Neural cell (in vitro differentiated cells): Measurements from ENCODE around the gene HOXB5.

Experiments
- CTCF ChIP-seq: fragments of 450-650 bp; IDR thresholded peaks from 2 replicates; pipeline ENCODE4 v1.5.1; 2014; ENCODE audit warnings: antibody characterized with exemption, mild to moderate bottlenecking, moderate library complexity; ENCODE audit not compliant: poor library complexity, severe bottlenecking
- EP300 ChIP-seq: fragments of 450-650 bp; conservative IDR thresholded peaks from 2 replicates; pipeline ENCODE4 v1.6.1; 2014; ENCODE audit warnings: antibody characterized with exemption, mild to moderate bottlenecking, moderate library complexity; ENCODE audit not compliant: poor library complexity, severe bottlenecking
- EZH2 ChIP-seq: fragments of 200-600, 300-800 bp; shearing (Covaris generic), sonication (generic); IDR thresholded peaks from 2 replicates; pipeline ENCODE4 v1.6.1; 2014; ENCODE audit warnings: antibody characterized with exemption, low read length, borderline replicate concordance, mild to moderate bottlenecking; ENCODE audit not compliant: insufficient read depth, poor library complexity, severe bottlenecking
- MXI1 ChIP-seq: fragments of 450-650 bp; conservative IDR thresholded peaks from 2 replicates; pipeline ENCODE4 v1.6.1; 2014; ENCODE audit warnings: antibody characterized with exemption, mild to moderate bottlenecking; ENCODE audit not compliant: poor library complexity, severe bottlenecking
- POLR2AphosphoS5 ChIP-seq: IDR thresholded peaks from 2 replicates; pipeline ENCODE4 v1.6.1; 2012
- RAD21 ChIP-seq: fragments of 450-650 bp; conservative IDR thresholded peaks from 2 replicates; pipeline ENCODE4 v1.6.1; 2014; ENCODE audit warnings: antibody characterized with exemption, mild to moderate bottlenecking, moderate library complexity
- REST ChIP-seq: IDR thresholded peaks from 2 replicates; pipeline ENCODE4 v1.6.1; 2012; ENCODE audit warnings: borderline replicate concordance
- SMC3 ChIP-seq: fragments of 450-650 bp; conservative IDR thresholded peaks from 2 replicates; pipeline ENCODE4 v1.6.1; 2014; ENCODE audit warnings: antibody characterized with exemption, mild to moderate bottlenecking, moderate library complexity; ENCODE audit not compliant: poor library complexity
- TAF1 ChIP-seq: IDR thresholded peaks from 2 replicates; pipeline ENCODE4 v1.6.1; 2012; ENCODE audit warnings: low read depth

GRCh38 chr17:48561884-48562810 is 31.4 kb downstream of the HOXB5 start:
- no peak for TF ChIP-seq POLR2AphosphoS5
- no peak for TF ChIP-seq EP300
- TF ChIP-seq CTCF, result no peak
- no peak for TF ChIP-seq SMC3
- TF ChIP-seq EZH2, result no peak
- TF ChIP-seq RAD21, result no peak
- no peak for TF ChIP-seq REST
- TF ChIP-seq TAF1, result no peak
- TF ChIP-seq MXI1, result no peak
